HepG2 (cell line): ENCODE data around the gene C1orf21. TPM values are rescaled to one million over a fixed set of nuclear protein-coding genes. Genes with fewer than 3 reads are reported as not detected.
A peak's percentile ranks its signal among the peaks of the same experiment; 100 is the strongest.

Experiments
- ATAC-seq: fragments of 200-7000 bp; cut with Tn5 transposase; 3 replicates; pipeline ENCODE4 v1.9.1; 2020; ENCODE audit warnings: mild to moderate bottlenecking, moderate library complexity
- BruUV-seq: library from RNA; stranded (reverse); fragments of 400-500 nt; replicated peaks from 2 replicates; lab custom pipeline; 2021; lab: Mats Ljungman, UMichigan
- CTCF ChIA-PET: fragments of 300-600 bp; formaldehyde crosslinking; extraction: SDS; loops from one replicate; lab custom pipeline; 2021; ENCODE audit warnings: low total read pairs, inconsistent platforms, low intra/inter-chr PET ratio; lab: Yijun Ruan, JAX
- POLR2A ChIA-PET: fragments of 350-600 bp; sonication (Branson Sonifier 250); formaldehyde crosslinking; loops from one replicate; lab custom pipeline; 2020; ENCODE audit warnings: antibody characterized with exemption, inconsistent platforms; lab: Yijun Ruan, JAX
- DNase-seq: peaks from one replicate; pipeline ENCODE4 v3.0.0-alpha.2; 2015; ENCODE audit warnings: low spot score
- FAIRE-seq: peaks from 3 replicates; lab custom pipeline; 2011; peaks lifted over from hg19 to GRCh38; lab: Jason Lieb, UNC
- H2AFZ ChIP-seq: one replicate; pipeline ENCODE4 v1.6.1; 2011; ENCODE audit warnings: low read length, inconsistent platforms
- H3K27ac ChIP-seq: fragments of 300-600 bp; 3 replicates; pipeline ENCODE4 v1.8.0; 2011; ENCODE audit warnings: mixed run types, mild to moderate bottlenecking, mixed read lengths, low read length, inconsistent platforms; ENCODE audit not compliant: insufficient read depth; ENCODE audit errors: extremely low read length
- H3K27me3 ChIP-seq, 2 experiments: fragments of 200-600 bp in 1 of 2; 2 replicates in 1 of 2; 3 replicates in 1 of 2; pipeline versions ENCODE4 v1.6.0 to v1.8.0; 2011; ENCODE audit warnings: low read length in 2 of 2, mild to moderate bottlenecking in 2 of 2, moderate library complexity in 2 of 2, inconsistent platforms in 1 of 2; ENCODE audit not compliant: insufficient read depth in 2 of 2, control insufficient read depth in 1 of 2
- H3K36me3 ChIP-seq, 2 experiments: fragments of 200-600 bp in 1 of 2; replicated peaks in 1 of 2; 2 replicates in 1 of 2; 3 replicates in 1 of 2; pipeline versions ENCODE4 v1.5.1 to v1.8.0; 2011; ENCODE audit warnings: low read length in 2 of 2, inconsistent platforms in 1 of 2; ENCODE audit not compliant: insufficient read depth in 2 of 2, control insufficient read depth in 1 of 2
- H3K4me1 ChIP-seq: 2 replicates; pipeline ENCODE4 v1.5.1; 2012; ENCODE audit warnings: low read length, inconsistent platforms; ENCODE audit not compliant: insufficient read depth
- H3K4me2 ChIP-seq: 2 replicates; pipeline ENCODE4 v1.6.0; 2011; ENCODE audit warnings: low read depth, low read length, inconsistent platforms
- H3K4me3 ChIP-seq, 3 experiments: fragments of 200-600 bp in 1 of 3; sonication (generic), shearing (Covaris generic) in 1 of 3; replicated peaks in 1 of 3; 2 replicates each; pipeline ENCODE4 v1.5.1; 2011 to 2016; ENCODE audit warnings: low read length in 3 of 3, inconsistent platforms in 2 of 3, low read depth in 2 of 3, mild to moderate bottlenecking in 2 of 3, control low read depth in 1 of 3, mixed read lengths in 1 of 3; ENCODE audit not compliant: insufficient read depth in 1 of 3
- H3K79me2 ChIP-seq: one replicate; pipeline ENCODE4 v1.6.1; 2011; ENCODE audit warnings: low read length, inconsistent platforms; ENCODE audit not compliant: insufficient read depth
- H3K9ac ChIP-seq: 2 replicates; pipeline ENCODE4 v1.6.0; 2011; ENCODE audit warnings: mild to moderate bottlenecking, low read depth, low read length, inconsistent platforms; ENCODE audit not compliant: insufficient read depth
- H3K9me3 ChIP-seq: 2 replicates; pipeline ENCODE4 v1.5.1; 2012; ENCODE audit warnings: mild to moderate bottlenecking, low read length
- H4K20me1 ChIP-seq: 2 replicates; pipeline ENCODE4 v1.6.0; 2011; ENCODE audit warnings: inconsistent platforms, mild to moderate bottlenecking, low read length, moderate library complexity; ENCODE audit not compliant: insufficient read depth
- EED ChIP-seq: sonication (generic); formaldehyde crosslinking; IDR thresholded peaks from 2 replicates; pipeline ENCODE4 v1.5.0; 2020; ENCODE audit warnings: mild to moderate bottlenecking, missing genetic modification reagents
- HMGXB4 ChIP-seq, 2 experiments: sonication (generic) in 1 of 2; formaldehyde crosslinking in 1 of 2; IDR thresholded peaks; 2 replicates each; pipeline versions ENCODE4 v1.4.0 to v1.6.1; 2018 to 2020; ENCODE audit warnings: missing genetic modification reagents in 2 of 2, borderline replicate concordance in 1 of 2, low read depth in 1 of 2, mild to moderate bottlenecking in 1 of 2, missing biosample characterization in 1 of 2
- MBNL3 ChIP-seq: fragments of 250-450 bp; sonication (Bioruptor Pico); conservative IDR thresholded peaks from 2 replicates; pipeline ENCODE4 v1.8.0; 2022; ENCODE audit warnings: mild to moderate bottlenecking, inconsistent platforms
- RAD51 ChIP-seq: fragments of 450-650 bp; IDR thresholded peaks from 2 replicates; pipeline ENCODE4 v1.6.1; 2016; ENCODE audit warnings: borderline replicate concordance
- STAG1 ChIP-seq: sonication (generic); formaldehyde crosslinking; IDR thresholded peaks from 2 replicates; pipeline ENCODE4 v1.4.0; 2020; ENCODE audit warnings: missing genetic modification reagents
- ZNF569 ChIP-seq: sonication (generic); formaldehyde crosslinking; IDR thresholded peaks from 2 replicates; pipeline ENCODE4 v1.5.0; 2020; ENCODE audit warnings: mild to moderate bottlenecking, missing genetic modification reagents, moderate library complexity, borderline replicate concordance
- ZNF598 ChIP-seq: sonication (generic); formaldehyde crosslinking; IDR thresholded peaks from 2 replicates; pipeline ENCODE4 v1.5.1; 2020; ENCODE audit warnings: mild to moderate bottlenecking, missing genetic modification reagents, borderline replicate concordance
- WGBS: methylation state at CpG from one replicate; pipeline ENCODE4 v1.1.6; 2017; ENCODE audit warnings: low lambda C conversion rate; 5-methylcytosine and 5-hydroxymethylcytosine counted together
- in situ Hi-C: cut with HindIII; loops from 2 replicates; pipeline ENCODE4 v1.10.0; 2017; ENCODE audit warnings: low pct_unique_long_range_greater_than_20kb; ENCODE audit not compliant: extremely low pct_ligation_motif_present
- intact Hi-C: fragments of 100-400 bp; cut with micrococcal nuclease; formaldehyde crosslinking; loops from one replicate; pipeline ENCODE4 v1.10.0; 2022; ENCODE audit not compliant: unreplicated experiment
- polyA plus RNA-seq, 8 experiments: library from polyadenylated mRNA; depleted of rRNA in 3 of 8; stranded (reverse) in 7 of 8; unstranded in 1 of 8; fragments of >200 nt; fragmentation: Illumina TruSeq in 4 of 8; extraction: Trizol in 4 of 8; gene quantifications; 2 replicates each; pipeline versions ENCODE4 v1.2.1 to v1.2.3, GENCODE V29; 2011 to 2016; ENCODE audit warnings: low read depth in 4 of 8, missing spikeins in 1 of 8, mixed read lengths in 1 of 8; ENCODE audit not compliant: insufficient read depth in 1 of 8
- total RNA-seq, 5 experiments: library from RNA; depleted of rRNA; stranded (reverse); fragments of >200 nt; fragmentation: Illumina TruSeq; extraction: Trizol; gene quantifications; 2 replicates each; pipeline ENCODE4 v1.2.3, GENCODE V29; 2016; ENCODE audit warnings: low read depth in 1 of 5
- TF ChIP-seq, protein P1 (sequence below): sonication (generic); formaldehyde crosslinking; conservative IDR thresholded peaks from 2 replicates; pipeline ENCODE4 v1.8.1; 2023; ENCODE audit warnings: missing genetic modification reagents
- TF ChIP-seq, protein P2 (sequence below): sonication (generic); formaldehyde crosslinking; IDR thresholded peaks from 2 replicates; pipeline ENCODE4 v1.4.0; 2020; ENCODE audit warnings: mild to moderate bottlenecking, missing genetic modification reagents

Gene C1orf21
- total and polyA plus RNA-seq, 2 of the 13 experiments (the other 11 are each of a cell fraction or from before 2014, with no cell fraction given), result not detected

DNA sequence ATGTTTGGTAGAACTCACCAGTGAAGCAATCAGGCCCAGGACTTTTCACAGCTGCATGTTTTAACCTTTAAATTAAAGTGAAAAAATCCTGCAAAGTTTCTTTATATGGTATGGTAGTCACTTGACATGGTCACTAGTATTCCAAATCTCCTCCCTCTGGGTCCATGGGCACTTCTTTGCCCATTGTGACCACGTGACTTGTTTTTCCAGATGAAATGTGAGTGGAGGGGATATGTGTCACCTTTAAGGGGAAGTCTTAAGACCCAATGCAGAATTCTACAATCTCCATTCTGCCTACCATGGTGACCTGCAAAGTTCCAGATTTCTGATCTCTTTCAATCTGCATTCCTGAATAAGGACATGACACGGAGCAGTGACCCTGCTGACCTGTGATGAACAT, 152.8 kb downstream of the C1orf21 start:
- ATAC-seq, result no peak
- Histone ChIP-seq H3K27ac (no peak overlapping the region), H4K20me1 (no peaks in the 10 kb centered on the region), H3K4me2 (no peak overlapping the region), H3K4me3 (no peak overlapping the region), H3K9me3 (no peaks in the 10 kb centered on the region; the same call in 1 of the 2 replicates), H3K27me3 (peaks cover 0 to 4% of the 10 kb centered on the region in 2 experiments; a peak in 1 of 5 replicates), H3K4me1 (no peaks in the 10 kb centered on the region), H3K36me3 (no peaks in the 10 kb centered on the region), H2AFZ (no peak overlapping the region), H3K79me2 (no peaks in the 10 kb centered on the region), H3K9ac (no peak overlapping the region)
- intact Hi-C loops, result no loop called here
- POLR2A ChIA-PET, result no interaction called here
- CTCF ChIA-PET, result no interaction called here
- in situ Hi-C loops, result no loop called here
- WGBS, result 0% methylated on average over 2 of the region's 2 CpGs
- BruUV-seq, result no TSS peak
- TF ChIP-seq RAD51, result peak; percentile 51; the same call in 1 of the 2 replicates
- TF ChIP-seq STAG1 (CRISPR knock-in tag), result no peak
- no peak for FAIRE-seq
- no peak for DNase-seq

GRCh38 chr1:184541537-184542152, 154.8 kb downstream of the C1orf21 start:
- ChIA-PET CTCF (no interaction called here), POLR2A (no interaction called here)
- ATAC-seq (no peak), FAIRE-seq (no peak), DNase-seq (no peak)
- Histone ChIP-seq H3K4me2 (no peak overlapping the region), H3K4me1 (no peaks in the 10 kb centered on the region), H3K9me3 (no peaks in the 10 kb centered on the region; the same call in 1 of the 2 replicates), H3K27me3 (no peaks in the 10 kb centered on the region; a peak in 1 of 5 replicates), H2AFZ (no peak overlapping the region), H3K36me3 (no peaks in the 10 kb centered on the region), H3K4me3 (no peak overlapping the region), H3K79me2 (no peaks in the 10 kb centered on the region), H3K9ac (no peak overlapping the region), H4K20me1 (no peaks in the 10 kb centered on the region), H3K27ac (no peak overlapping the region)
- 5% methylated on average over 9 of the region's 9 CpGs for WGBS
- in situ Hi-C loops, result no loop called here
- intact Hi-C loops, result no loop called here
- BruUV-seq, result no TSS peak
- TF ChIP-seq, protein P1, sequence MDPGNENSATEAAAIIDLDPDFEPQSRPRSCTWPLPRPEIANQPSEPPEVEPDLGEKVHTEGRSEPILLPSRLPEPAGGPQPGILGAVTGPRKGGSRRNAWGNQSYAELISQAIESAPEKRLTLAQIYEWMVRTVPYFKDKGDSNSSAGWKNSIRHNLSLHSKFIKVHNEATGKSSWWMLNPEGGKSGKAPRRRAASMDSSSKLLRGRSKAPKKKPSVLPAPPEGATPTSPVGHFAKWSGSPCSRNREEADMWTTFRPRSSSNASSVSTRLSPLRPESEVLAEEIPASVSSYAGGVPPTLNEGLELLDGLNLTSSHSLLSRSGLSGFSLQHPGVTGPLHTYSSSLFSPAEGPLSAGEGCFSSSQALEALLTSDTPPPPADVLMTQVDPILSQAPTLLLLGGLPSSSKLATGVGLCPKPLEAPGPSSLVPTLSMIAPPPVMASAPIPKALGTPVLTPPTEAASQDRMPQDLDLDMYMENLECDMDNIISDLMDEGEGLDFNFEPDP (CRISPR knock-in tag), result no peak
- TF ChIP-seq EED (CRISPR knock-in tag) (no peak), ZNF569 (no peak), HMGXB4 (CRISPR knock-in tag; IDR thresholded peaks at IDR 0.05; ENCODE audit: borderline replicate concordance in 1 of 2, low read depth in 1 of 2) (no peak), ZNF598 (CRISPR knock-in tag) (no peak), MBNL3 (CRISPR knock-in tag) (no peak)
- TF ChIP-seq, protein P2, sequence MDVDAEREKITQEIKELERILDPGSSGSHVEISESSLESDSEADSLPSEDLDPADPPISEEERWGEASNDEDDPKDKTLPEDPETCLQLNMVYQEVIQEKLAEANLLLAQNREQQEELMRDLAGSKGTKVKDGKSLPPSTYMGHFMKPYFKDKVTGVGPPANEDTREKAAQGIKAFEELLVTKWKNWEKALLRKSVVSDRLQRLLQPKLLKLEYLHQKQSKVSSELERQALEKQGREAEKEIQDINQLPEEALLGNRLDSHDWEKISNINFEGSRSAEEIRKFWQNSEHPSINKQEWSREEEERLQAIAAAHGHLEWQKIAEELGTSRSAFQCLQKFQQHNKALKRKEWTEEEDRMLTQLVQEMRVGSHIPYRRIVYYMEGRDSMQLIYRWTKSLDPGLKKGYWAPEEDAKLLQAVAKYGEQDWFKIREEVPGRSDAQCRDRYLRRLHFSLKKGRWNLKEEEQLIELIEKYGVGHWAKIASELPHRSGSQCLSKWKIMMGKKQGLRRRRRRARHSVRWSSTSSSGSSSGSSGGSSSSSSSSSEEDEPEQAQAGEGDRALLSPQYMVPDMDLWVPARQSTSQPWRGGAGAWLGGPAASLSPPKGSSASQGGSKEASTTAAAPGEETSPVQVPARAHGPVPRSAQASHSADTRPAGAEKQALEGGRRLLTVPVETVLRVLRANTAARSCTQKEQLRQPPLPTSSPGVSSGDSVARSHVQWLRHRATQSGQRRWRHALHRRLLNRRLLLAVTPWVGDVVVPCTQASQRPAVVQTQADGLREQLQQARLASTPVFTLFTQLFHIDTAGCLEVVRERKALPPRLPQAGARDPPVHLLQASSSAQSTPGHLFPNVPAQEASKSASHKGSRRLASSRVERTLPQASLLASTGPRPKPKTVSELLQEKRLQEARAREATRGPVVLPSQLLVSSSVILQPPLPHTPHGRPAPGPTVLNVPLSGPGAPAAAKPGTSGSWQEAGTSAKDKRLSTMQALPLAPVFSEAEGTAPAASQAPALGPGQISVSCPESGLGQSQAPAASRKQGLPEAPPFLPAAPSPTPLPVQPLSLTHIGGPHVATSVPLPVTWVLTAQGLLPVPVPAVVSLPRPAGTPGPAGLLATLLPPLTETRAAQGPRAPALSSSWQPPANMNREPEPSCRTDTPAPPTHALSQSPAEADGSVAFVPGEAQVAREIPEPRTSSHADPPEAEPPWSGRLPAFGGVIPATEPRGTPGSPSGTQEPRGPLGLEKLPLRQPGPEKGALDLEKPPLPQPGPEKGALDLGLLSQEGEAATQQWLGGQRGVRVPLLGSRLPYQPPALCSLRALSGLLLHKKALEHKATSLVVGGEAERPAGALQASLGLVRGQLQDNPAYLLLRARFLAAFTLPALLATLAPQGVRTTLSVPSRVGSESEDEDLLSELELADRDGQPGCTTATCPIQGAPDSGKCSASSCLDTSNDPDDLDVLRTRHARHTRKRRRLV (CRISPR knock-in tag), result no peak
